Rectal smooth muscle tissue (tissue), 1 donor: ENCODE data around the gene CIC.

Experiments used
- H3K27ac ChIP-seq: one replicate; pipeline ENCODE4 v1.7.0; 2013; ENCODE audit warnings: low read depth, low read length, inconsistent platforms
- H3K27me3 ChIP-seq: one replicate; pipeline ENCODE4 v1.7.0; 2013; ENCODE audit warnings: low read length; ENCODE audit not compliant: control insufficient read depth, insufficient read depth
- H3K36me3 ChIP-seq: one replicate; pipeline ENCODE4 v1.7.0; 2013; ENCODE audit warnings: low read length; ENCODE audit not compliant: control insufficient read depth, insufficient read depth
- H3K4me1 ChIP-seq: one replicate; pipeline ENCODE4 v1.7.0; 2013; ENCODE audit warnings: low read length; ENCODE audit not compliant: control insufficient read depth, insufficient read depth
- H3K4me3 ChIP-seq: one replicate; pipeline ENCODE4 v1.7.0; 2013; ENCODE audit warnings: low read length
- H3K9ac ChIP-seq: one replicate; pipeline ENCODE4 v1.7.0; 2013; ENCODE audit warnings: low read length

Gene CIC

GRCh38 chr19:42278452-42279154 is 9.6 kb downstream of the CIC start:
- Histone ChIP-seq H3K9ac (peak overlapping the region; percentile 14), H3K4me3 (peak overlapping the region; percentile 9), H3K27me3 (no peaks in the 10 kb centered on the region), H3K36me3 (peaks cover 7% of the 10 kb centered on the region), H3K4me1 (peaks cover 47% of the 10 kb centered on the region), H3K27ac (peak overlapping the region; percentile 93)

- Histone ChIP-seq H3K9ac (peak overlapping the region; percentile 14), H3K27ac (peak overlapping the region; percentile 93), H3K27me3 (no peaks in the 10 kb centered on the region), H3K4me1 (peaks cover 47% of the 10 kb centered on the region), H3K36me3 (peaks cover under 1% of the 10 kb centered on the region), H3K4me3 (peak overlapping the region; percentile 82)
Observed at GRCh38 chr19:42279155-42279901, 10.3 kb downstream of the CIC start.

GRCh38 chr19:42279902-42280814 is 11.1 kb downstream of the CIC start:
- H3K4me1 ChIP-seq: peaks cover 51% of the 10 kb centered on the region

GRCh38 chr19:42280815-42281145 is 11.7 kb downstream of the CIC start:
- peak overlapping the region; percentile 82 for H3K4me3 ChIP-seq
- no peak overlapping the region for H3K9ac ChIP-seq
- H3K36me3 ChIP-seq: no peaks in the 10 kb centered on the region
- peak overlapping the region; percentile 93 for H3K27ac ChIP-seq
- no peaks in the 10 kb centered on the region for H3K27me3 ChIP-seq
- peaks cover 55% of the 10 kb centered on the region for H3K4me1 ChIP-seq

More at GRCh38 chr19:42279902-42280814, 11.1 kb downstream of the CIC start:
- Histone ChIP-seq H3K4me3 (peak overlapping the region; percentile 82), H3K36me3 (no peaks in the 10 kb centered on the region), H3K27ac (peak overlapping the region; percentile 93), H3K27me3 (no peaks in the 10 kb centered on the region), H3K9ac (peak overlapping the region; percentile 47)

GRCh38 chr19:42281146-42281826 is 12.2 kb downstream of the CIC start:
- Histone ChIP-seq H3K36me3 (no peaks in the 10 kb centered on the region), H3K4me3 (peak overlapping the region; percentile 50), H3K4me1 (peaks cover 60% of the 10 kb centered on the region), H3K27me3 (no peaks in the 10 kb centered on the region), H3K9ac (no peak overlapping the region), H3K27ac (peak overlapping the region; percentile 93)

- Histone ChIP-seq H3K4me1 (peaks cover 60% of the 10 kb centered on the region), H3K9ac (no peak overlapping the region), H3K27ac (peak overlapping the region; percentile 93), H3K27me3 (no peaks in the 10 kb centered on the region), H3K4me3 (no peak overlapping the region), H3K36me3 (no peaks in the 10 kb centered on the region)
Observed at GRCh38 chr19:42281827-42282762, 13.0 kb downstream of the CIC start.

- Histone ChIP-seq H3K4me1 (peaks cover 55% of the 10 kb centered on the region), H3K4me3 (peak overlapping the region; percentile 73), H3K27ac (peak overlapping the region; percentile 82), H3K9ac (no peak overlapping the region), H3K36me3 (peaks cover 5% of the 10 kb centered on the region), H3K27me3 (no peaks in the 10 kb centered on the region)
Observed at GRCh38 chr19:42282819-42283187, 13.8 kb downstream of the CIC start.

DNA sequence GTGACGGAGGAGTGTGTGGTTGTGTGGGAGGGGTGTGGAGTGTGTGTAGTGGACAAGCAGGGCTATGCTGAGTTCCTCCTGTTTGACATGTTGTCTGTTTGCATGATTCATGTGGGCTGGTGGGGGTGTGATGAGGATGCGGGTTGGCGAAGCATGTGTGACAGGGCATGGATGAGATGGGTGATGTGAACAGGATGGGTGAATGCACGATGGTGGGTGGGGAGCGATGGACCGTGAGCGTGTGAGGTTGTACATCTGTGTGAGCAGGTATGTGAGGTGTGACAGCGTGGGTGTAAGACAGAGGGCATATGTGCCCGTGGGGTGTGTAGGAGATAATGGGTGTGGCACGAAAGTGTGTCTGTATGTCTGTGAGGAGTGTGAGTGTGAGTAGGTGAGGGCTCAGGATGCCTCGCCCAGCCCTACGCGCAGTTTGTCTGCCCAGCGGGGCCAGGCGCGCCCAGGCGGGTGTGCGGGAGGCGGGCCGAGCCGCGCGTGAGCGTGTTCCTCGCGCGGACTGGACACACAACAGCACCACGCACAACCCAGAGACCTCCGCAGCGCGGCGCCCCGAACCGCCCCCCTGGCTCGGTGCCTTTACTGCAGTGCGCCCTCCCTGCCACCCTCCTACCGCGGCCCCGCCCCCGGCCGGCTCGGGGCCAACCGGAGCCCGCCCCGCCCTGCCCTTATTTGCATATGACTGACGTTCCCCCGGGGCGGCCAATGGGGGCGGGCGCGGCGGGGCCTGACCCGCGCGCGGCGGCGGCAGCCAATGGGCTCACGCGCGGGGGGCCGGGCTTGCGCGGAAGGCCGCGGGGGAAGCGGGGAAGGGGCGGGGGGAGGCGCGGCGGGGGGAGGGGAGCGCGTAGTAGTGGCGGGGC is 14.4 kb downstream of the CIC start:
- Histone ChIP-seq H3K27me3 (no peaks in the 10 kb centered on the region), H3K4me3 (peak overlapping the region; percentile 73), H3K9ac (peak overlapping the region; percentile 36), H3K36me3 (peaks cover 9% of the 10 kb centered on the region), H3K4me1 (peaks cover 49% of the 10 kb centered on the region), H3K27ac (peak overlapping the region; percentile 82)

GRCh38 chr19:42284066-42284501 is 15.0 kb downstream of the CIC start:
- peak overlapping the region; percentile 72 for H3K27ac ChIP-seq
- no peak overlapping the region for H3K9ac ChIP-seq
- peaks cover 42% of the 10 kb centered on the region for H3K4me1 ChIP-seq
- peak overlapping the region; percentile 59 for H3K4me3 ChIP-seq
- peaks cover 14% of the 10 kb centered on the region for H3K36me3 ChIP-seq
- H3K27me3 ChIP-seq: no peaks in the 10 kb centered on the region

DNA sequence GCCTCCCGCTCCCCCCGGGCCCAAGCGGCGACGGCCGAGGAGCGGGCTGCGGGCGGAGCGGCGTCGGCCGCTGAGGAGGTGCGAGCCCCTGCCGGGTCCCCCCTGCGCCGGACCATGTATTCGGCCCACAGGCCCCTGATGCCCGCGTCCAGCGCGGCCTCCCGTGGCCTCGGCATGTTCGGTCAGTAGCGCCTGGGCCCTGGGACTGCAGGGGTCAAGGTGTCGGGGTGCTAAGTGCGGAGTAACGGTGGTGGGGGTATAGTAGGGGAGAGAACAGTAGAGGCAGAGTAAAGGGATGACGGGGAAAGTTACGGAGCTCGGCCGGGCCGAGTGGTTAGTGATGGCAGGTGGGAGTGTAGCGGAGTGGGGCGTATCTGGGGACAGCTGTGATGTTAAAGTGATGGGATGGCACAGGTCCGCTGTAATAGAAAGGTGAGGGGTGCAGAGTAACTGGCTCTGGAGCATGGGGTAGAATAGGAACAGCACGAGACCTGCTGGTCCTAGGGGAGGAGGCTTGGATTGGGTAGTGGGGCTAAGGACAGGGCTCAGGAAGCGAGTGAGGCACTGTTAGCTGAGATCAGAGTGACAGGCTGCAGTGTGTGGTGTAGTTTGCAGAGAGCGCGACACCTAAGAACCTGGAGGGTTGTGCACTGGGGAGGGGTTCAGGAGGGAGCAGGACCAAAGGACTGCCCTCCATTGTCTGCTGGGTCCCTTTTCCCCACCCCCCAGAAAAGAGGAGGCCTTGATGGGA is 15.7 kb downstream of the CIC start:
- H3K27ac ChIP-seq: peak overlapping the region; percentile 77
- H3K4me1 ChIP-seq: peaks cover 36% of the 10 kb centered on the region
- H3K4me3 ChIP-seq: peak overlapping the region; percentile 79
- H3K9ac ChIP-seq: peak overlapping the region; percentile 67
- H3K36me3 ChIP-seq: peaks cover 20% of the 10 kb centered on the region
- H3K27me3 ChIP-seq: no peaks in the 10 kb centered on the region
